HG03521 (cell line): ENCODE results near the gene GMDS.
"Not testable (repeated sequence)": the region's sequence is repeated elsewhere in the genome, so short reads cannot be mapped to it uniquely, and the experiment has no call there.

Source experiments
- ATAC-seq: cut with Tn5 transposase; IDR thresholded peaks from one replicate; pipeline ENCODE4 v1.9.1; 2021; ENCODE audit warnings: mild to moderate bottlenecking, moderate library complexity; ENCODE audit not compliant: unreplicated experiment

Gene GMDS

DNA sequence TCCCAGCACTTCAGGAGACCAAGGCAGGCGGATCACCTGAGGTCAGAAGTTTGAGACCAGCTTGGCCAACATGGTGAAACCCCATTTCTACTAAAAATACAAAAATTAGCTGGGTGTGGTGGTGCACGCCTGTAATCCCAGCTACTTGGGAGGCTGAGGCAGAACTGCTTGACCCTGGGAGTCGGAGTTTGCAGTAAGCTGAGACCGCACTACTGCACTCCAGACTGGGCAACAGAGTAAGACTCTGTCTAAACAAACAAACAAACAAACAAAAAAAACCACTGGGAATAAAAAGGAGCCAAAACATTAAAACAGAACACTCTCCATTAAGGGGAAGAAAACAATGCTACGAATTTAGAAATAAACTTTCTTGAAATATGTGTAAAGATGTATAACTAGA lies 576.9 kb downstream of the GMDS start:
- not testable (repeated sequence) for ATAC-seq

GRCh38 chr6:1667805-1668175 lies 577.6 kb downstream of the GMDS start:
- no peak for ATAC-seq

DNA sequence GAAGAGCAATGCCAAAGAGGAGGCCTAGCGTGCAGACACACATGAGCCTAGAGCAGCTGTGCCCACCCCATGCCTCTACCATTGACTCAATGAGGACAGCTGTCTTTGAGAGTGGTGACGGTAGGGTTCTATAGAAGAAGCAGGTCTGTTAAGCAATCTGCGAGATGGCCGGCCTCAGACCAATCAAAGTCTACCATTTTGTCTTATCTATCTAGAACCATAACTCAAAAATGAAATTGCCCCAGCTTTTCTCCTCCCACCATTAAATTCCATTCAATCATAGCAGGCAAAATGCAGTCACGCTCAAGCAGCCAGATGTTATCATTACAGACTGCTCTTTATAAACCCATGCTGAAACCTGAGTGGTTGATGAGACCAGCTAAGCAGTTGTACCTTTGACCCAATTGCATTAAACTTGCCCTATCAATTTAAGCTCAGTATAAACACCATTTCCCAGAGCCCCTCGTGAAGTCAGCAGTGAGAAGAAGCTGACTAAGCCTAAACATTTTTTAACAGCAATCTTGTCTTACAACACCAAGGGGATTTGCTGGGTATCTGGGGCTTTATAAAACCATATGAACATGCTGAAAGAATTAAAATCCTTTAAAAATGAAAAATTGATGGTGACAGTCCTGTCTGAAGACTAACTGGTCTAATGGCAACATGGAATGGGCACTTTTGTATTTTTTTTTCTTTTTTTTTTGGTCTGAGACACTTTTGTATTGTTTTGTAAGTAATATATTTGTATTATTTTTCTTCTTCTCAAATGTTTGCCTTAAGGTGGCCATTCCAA lies 578.2 kb downstream of the GMDS start:
- no peak for ATAC-seq

DNA sequence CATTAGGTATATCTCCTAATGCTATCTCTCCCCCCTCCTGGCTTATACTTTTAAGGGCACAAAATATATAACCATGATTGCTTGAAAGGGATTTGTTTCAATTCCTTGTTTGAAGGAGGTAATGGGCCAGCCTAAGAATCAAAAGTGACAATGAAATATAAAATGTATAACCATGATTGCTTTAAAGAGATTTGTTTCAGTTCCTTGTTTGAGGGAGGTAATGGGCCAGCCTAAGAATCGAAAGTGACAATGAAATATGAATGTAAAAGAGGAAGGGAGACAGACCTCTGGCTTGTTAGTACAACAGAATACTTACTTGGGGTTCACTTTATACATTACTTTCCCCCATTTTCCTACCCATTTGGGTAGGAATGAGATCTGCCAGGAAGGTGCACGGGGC lies 580.2 kb downstream of the GMDS start:
- ATAC-seq = peak; percentile 93

- ATAC-seq = no peak
Observed at GRCh38 chr6:1664329-1664728, 581.1 kb downstream of the GMDS start.

DNA sequence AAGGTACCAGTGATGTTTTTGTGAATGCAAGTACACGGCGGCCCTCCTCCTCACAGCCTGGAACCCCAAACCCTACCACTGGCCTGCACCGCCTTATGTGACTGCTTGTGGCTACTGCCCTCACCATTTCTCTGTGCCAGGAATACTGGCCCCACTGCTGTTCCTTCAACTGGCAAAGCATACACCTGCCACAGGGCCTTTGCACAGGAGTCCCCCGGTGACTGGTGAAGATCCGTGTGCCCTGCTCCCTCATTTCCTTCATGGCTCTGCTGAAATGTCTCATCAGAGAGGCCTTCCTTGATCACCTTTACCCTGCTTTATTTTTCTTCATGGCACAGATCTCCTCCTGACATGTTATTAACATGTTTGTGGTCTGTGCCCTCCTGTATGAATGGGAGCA lies 581.9 kb downstream of the GMDS start:
- no peak for ATAC-seq

- no peak for ATAC-seq
Observed at GRCh38 chr6:1662534-1662933, 582.9 kb downstream of the GMDS start.

GRCh38 chr6:1659816-1660215 lies 585.6 kb downstream of the GMDS start:
- ATAC-seq = no peak

- no peak for ATAC-seq
Observed at GRCh38 chr6:1658212-1659005, 587.0 kb downstream of the GMDS start.

DNA sequence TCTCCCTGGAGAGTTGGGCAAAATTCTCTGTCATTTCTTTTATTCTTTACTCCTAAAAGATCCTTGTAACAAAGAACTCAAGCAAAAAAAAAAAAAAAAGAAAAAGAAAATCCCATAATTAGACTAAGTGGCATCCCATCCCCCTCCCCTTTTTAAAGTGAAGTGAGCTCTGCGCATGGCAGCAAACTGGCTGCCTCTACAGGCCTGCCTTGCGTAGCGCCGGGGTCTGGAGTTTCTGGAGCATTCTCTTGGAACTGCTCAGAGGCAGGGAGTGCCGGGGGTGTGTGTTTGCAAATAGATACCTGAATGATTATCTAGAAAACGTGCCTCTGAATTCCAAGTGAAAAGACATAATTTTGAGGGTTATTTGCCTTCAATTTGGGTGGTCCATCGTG lies 587.6 kb downstream of the GMDS start:
- no peak for ATAC-seq

DNA sequence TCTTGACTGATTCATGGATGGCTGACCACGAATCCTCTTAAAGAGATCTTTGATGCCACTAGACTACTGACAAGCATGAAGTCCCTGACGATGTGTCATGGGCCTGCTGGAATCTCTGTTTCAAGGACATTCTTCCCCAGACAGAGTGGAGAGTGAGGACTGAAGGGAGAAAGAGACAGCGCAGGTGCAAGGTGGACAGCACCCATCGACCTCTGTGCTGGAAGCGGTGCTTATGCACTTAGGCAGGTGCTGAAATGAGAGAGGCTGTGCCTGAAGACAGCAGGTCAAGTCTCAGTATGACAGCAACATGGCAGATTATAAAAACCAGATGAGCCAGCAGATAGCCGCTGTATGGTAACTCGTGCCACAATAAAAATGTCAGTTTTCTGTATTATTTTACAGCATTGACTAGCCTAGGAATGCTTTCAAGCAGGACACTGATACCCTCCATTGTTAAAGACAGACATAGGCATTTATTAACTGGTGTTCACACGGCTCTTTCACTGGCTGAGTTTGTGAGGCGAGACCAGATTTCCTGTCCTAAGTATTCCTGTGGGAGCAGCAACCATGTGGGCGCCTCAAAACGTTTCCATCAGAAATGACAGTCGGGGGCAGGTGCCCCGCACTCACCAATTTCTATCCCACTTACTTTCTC lies 588.2 kb downstream of the GMDS start:
- ATAC-seq = no peak

DNA sequence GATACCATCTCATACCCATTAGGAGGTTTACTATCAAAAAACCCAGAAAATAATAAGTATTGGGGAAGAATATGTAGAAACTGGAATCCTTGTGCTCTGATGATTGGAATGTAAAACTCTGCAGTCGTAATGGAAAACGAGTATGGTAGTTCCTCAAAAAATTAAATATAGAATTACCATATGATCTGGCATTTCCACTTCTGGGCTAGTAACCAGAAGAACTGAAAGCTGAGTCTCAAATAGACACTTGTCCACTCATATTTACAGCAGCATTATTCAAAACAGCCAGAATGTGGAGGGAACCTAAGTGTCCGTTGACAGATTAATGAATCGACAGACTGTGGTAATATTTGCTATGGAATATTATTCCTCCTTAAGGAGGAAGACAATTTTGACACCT lies 591.4 kb downstream of the GMDS start:
- ATAC-seq = no peak

- ATAC-seq = no peak
Observed at GRCh38 chr6:1652842-1653241, 592.6 kb downstream of the GMDS start.

GRCh38 chr6:1651362-1651761 lies 594.0 kb downstream of the GMDS start:
- ATAC-seq = no peak

DNA sequence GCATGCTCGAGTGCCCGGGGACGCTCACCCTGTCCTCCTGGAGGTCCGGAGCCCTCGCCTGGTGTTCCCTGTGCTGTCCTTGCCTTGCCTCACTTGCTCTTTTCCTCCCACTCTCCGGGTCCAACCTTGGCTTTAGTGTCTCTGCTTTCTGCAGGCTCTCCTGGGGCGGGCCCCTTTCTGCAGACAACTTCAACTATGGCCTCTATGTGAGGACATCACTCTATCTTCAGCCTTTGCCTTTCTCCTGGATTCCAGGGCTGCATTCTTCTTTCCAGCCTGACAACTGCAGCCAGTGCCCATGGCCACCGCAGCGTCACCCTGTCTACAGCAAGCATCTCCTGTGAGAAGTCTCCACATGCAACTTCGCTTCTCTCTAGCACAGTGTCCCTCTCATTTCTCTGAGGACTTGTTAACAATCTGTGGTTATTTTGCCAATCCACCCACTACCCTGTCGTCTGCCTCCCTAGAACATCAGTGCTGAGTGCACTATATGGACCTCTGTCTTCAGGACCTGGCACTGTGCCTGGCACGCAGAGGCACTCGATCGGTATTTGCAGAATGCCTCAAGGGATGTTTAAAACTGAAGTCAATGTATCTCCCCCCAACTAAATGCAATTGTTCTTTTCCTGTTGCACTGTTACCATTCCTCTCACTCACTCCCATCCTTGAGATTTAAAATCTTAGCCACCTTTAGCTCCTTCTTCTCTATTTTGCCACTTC lies 599.8 kb downstream of the GMDS start:
- ATAC-seq = no peak

- ATAC-seq = no peak
Observed at GRCh38 chr6:1644516-1645060, 600.8 kb downstream of the GMDS start.

GRCh38 chr6:1643830-1644445 lies 601.5 kb downstream of the GMDS start:
- ATAC-seq = no peak

DNA sequence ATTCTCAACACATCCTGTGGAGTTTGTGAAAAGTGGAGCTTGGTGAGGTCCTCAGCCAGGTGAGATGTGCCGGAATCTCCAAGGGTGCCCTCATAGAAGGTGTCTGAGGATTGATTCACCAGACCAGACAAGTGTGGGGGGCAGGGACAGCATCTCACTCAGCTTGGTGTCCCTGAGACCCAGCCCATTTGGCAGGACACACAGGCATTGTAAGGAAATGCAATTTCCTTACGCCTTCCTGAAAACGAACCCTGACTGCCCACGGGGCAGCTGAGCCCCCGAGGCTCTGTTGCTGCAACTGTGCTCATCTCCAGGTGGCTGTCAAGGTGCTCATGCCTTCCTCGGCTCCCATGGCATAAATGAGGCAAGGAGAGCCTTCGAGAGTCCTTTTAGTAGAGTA lies 602.3 kb downstream of the GMDS start:
- ATAC-seq = no peak

- no peak for ATAC-seq
Observed at GRCh38 chr6:1641343-1641885, 604.0 kb downstream of the GMDS start.

DNA sequence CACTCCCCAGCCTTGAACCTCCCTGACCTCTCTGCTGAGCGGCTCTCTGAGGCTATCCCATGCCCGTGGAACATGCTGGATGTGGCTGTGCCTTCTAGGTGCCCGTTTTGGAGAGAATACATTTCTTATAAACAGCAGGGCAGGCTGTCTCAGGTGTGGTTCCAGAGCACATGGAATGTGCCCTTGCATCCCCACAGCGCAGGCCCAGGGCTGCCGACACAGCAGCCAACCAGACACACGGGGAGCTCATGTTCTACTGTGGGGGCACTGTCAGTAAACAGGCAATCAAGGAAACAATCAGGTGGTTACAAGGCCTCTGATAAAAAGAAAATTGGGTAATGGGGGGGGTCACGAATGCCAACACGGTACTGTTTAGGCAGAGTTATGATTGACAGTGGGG lies 604.9 kb downstream of the GMDS start:
- no peak for ATAC-seq
